Activated gamma-delta T cell treated with anti-CD3 and anti-CD28 coated beads, Interleukin-2, amount 50 U/mL, for 16 hours (primary cell): ENCODE data around the gene LHX4.

Experiments
- DNase-seq: peaks from one replicate; pipeline ENCODE4 v3.0.0-alpha.2; 2020; ENCODE audit warnings: low read depth

The LHX4 gene

DNA sequence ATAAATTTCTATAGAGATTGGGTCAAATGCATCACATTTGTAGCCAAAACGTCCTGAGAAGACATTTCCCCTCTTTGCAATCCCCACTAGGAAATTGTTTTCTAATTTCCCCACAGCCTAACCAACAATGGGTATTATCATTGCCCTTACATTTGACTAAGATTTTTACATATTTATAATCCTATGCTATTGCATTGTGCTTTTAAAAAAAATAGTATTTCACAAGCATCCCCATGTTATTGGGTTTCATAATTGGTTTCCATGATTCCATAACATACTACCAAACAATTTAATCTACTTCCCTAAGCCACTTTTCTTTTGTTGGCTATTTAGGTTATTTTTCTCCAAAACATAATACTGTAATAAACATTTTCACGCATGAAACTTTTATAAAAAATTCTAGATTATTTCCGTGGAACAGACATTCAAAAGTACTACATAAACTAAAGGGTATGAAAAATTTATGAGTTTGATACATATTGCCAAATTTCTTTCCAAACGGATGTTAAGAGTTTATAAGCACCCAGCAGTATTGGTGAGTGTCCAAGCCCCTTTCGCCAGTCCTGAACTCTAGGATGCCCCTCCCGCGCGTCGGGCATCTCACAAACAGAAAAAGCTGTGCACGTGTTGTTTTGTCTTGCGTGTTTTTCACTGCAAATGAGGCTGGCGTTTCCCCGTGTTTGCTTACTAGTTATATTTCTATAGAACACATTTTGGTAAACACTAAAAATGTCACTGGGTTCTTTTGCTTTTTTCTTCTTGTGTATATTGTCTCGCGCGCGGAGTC lies 2.0 kb upstream of the LHX4 start:
- no peak for DNase-seq

DNA sequence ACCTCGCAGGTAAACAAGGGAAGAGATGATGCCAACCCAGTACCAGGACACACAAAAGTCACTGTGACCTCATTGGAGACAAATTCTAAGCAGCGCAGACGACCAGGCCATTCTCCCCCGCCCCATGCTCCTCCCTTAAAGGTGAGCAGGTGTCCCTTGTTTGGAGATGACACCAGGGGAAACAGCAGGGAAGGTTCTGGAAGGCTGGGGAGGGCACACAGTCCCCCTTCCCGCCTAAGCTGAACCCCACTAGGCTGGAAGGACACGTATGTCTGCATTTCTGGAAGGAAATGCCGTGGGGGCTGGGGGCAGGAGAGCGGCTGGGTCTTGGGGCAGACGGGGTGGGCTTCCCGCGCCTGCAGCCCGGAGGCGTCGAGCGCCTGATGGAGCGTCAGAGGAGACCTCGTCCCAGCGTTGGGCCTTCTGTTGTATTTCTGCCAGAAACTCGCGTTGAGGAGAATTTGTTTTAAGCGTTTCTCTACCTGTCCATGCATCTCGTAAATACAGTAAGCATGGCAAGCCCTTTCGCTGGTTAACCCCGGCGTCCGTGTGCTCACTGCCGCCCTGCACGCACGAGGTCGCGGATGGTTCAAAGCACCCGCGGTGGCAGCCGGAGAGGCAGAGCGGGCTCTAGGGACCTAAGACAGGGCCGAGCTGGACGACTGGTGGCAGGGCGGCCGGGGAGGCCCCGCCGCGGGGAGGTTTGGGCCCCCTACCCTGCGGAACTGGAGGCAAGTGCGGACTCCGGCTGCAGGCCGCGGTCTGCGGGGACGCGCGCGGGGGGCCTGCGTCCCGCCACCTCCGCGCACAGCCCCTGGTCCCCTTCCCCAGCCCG lies 1.2 kb upstream of the LHX4 start:
- DNase-seq, result no peak

DNA sequence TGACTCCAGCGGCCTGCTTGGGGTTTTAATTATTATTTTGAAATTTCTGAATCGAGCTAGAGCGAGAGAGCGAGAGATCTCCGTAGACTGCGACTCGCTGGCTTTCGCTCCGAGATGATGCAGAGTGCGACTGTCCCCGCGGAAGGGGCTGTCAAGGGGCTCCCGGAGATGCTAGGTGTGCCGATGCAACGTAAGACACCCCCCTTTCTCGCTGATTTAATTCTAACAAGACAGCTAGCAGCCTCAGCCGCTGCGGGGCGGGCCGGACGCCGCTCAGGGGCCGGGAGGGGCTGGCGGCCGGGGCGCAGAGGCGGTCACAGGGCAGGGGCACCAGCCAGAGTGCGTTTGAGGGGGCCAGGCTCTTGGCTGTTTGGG lies 339 bp downstream of the LHX4 start:
- no peak for DNase-seq

DNA sequence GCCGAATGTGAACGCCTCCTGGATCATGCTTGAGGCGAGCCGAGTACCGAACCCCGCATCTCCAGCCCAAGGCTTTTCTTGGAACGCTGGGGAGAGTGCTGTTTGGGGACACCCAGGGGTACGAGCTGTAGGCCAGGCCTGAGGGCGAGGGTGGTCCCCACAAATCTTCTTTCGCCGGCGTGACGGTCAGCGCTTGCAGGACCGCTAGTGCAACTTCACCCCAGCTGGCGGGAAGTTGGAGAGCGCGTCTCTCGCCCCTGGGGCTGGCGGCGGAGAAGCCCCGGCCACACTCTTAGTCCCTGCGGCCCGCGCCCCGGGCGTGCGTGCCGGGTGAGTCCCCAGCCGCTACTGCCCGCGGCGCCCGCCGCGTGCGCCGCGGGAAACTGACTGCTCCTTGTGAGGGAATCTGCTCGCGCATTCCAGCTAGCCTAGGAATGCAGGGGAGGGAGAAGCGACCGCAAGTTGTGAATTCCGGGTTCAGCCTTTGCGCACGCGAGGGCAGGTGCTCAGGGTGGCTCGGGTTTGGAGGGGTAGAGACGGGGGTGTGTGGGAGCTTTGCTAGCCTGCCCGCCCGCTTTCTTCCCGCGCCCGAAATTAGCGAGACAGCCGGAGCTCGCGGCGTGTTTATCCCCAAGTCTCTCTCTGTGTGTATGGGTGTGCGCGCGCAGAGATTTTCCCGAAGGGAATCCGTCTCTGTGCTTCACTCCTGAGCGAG lies 884 bp downstream of the LHX4 start:
- DNase-seq, result no peak

DNA sequence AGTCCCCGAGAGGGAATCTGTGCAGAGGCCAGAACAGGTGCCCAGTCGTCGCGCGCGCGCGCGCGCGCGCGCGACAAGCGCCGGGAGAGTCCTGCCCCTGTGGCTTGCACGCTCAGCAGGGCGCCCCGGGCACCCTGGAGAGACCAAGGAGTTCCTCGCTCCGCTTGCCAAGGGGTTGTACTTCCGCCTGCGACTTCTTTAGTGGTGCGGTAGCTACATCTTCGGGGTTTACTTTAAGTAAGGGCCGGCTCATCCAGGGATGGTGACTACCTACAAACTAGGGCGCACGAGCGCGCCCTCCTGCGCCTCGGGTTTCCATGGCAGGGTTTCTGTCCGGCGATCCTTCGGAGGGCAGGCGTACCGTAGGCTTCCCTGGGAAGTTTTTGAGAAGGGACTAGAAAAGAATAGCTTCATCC lies 1.4 kb downstream of the LHX4 start:
- DNase-seq, result no peak

DNA sequence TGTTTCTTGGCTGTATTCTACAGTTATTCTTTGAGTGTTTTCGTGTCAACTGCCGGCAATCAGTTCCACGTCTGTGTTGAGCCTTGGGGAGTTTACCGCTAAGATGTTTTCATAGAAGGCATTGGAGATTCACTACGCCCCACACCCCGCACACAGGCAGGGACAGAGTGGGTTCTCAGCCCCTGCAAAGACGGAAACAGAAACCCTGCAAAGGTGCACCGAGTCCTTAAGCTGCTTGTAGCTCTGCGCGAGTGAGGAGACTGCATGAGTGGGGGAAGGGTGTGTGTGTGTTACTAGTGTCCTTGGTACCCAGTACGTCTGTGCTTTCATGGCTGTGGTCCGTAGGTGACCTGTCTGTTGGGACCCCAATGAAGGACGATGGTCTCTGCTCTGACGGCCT lies 1.9 kb downstream of the LHX4 start:
- DNase-seq, result no peak

DNA sequence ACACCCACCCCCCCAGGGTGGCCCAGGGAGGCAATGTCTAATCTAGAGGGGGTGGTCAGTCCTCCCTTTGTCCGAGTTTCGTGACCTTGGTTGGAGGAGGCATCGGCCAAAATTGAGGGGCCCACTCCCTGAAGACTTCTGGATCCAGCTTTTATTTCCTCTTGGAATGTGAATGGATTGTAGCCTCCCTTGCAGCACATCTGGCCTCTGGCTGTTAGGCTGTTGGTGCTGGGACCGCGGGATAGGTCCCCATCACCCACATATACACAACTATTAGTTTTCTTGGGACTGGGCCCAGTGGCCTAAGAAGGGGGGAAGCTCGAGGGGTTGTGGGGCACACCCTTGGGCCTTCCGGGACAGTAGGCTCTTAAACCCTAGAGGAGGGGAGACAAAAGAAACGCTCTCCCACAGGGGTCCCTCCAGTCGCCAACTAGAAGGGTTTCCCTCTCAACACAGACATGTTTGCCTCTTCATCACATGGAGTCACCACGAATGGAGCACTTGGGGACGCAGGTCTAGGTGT lies 2.5 kb downstream of the LHX4 start:
- no peak for DNase-seq

DNA sequence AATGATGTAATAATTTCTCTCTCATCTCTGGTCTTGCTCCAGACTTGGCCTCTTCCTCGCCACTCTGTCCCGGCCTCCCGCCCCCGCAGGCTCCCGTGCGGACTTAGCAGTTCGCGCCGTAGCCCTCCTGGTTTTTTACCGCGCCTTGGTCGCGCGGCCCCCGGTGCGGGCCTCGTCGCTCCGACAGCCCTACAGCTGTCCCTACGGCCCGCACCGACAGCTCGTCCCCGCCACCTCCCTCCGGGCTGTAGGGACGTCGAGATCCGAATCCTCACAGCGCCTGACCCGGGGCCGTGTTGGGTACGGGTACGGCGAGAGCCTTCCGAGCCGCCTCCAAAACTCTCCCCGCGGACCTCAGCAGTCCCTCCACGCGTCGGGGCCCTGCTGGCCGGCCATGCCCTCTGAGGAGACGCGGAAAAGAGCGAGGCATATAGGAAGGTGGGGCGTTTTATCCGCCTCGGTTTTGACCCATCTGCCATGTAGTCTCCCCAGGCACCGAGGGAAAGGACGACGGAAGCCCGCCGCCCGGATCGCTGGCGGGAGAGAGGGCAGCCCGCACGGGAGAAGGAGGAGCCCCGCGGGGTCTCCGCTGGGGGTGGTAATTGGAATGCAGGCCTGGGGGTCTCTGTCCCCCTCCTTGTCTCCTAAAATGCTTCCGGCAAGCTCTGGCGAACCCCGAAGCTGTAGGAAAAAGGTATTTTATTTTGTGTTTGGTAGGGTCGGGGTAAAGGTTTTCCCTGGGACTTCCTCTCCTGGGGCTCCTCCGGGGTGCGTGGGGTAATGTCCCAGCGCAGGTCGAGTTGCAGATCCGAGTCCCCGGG lies 3.3 kb downstream of the LHX4 start:
- no peak for DNase-seq

DNA sequence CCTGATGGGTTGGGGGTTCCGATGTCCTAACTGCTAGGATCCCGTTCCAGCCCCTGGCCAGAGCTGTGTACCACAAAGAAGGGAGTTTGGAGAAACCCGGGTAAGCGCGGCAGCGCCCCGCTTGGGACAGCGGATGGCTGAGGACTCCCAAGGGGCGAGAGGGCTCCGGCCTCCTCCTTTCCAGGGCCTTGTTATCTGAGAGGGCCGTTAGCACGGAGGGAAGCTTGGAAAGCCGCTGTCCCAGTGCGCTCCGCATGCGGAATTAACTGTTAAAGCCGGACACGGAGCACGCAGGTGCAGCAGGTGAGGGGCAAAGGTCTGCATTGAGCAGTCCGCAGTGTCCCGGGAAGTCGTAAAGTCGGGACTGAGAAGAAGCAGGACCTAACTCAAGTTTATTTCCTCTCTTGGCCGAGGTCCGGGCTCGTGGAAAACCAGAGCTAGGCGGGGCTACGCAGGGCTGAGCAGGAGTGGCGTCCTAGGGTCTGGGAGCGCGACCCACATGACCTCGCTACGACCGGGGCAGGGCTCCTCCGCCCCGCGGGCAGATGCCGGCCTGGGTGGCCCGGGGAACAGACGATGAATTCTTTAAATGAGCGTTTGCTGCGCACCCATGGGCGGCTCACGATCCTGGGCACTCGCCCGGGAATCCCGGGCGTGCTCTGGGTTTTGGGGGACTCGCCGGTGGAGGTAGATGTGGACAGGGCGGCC lies 4.5 kb downstream of the LHX4 start:
- DNase-seq, result no peak

DNA sequence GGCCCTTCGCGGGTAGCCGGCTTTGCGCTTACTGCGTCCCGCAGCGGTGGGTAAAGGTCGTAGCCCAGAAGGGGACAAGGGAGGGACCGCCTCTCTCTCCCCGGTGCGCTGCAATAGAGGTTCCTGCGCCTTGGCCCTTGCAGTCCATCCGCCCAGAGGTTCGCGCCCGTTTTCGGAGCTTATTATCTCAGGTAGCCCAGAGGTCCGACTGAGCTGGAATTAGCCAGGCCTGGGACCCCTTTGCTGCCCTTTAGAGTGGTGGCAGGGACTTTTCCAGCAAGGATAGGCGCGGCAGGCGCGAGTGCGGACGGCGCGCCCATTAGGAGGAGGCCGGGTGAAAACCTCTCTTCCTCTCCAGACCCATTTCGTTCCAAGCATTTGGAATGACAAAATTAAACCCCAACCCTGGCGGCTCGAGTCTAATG lies 5.0 kb downstream of the LHX4 start:
- DNase-seq, result no peak

DNA sequence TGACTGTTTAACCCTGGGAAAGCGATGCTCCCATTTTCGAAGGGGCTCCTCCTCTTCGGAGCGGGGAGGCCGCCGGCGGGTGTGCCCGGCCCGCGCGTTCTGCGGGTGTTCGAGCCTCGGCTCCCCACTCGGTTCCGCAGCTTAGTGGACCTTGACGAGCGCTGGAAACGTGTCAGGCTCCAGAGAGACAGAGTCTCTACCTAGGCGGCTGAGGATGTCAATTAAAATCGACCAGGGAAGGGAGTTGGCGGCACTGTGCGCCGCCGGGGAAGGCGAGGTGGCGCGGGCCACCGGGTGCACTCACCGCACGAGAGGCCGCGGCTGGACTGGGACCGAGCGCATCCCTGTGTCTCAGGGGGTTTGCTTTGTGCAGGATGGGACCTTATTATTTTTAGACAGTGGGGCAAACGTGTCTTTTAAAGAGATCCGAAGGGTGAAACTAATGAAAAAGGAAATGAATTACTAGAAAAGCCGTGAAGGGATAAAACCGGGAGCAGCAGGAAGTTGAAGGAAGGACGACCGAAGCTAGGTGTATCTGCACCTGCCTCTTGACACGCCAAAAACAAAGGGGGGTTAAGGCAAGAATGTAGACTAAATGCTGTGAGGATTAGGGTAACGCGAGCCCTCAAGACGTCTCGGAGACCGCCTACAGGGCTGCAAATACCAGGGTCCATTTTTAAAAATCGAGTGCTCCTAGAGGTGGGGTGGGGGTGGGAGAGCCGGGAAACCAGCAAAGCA lies 5.6 kb downstream of the LHX4 start:
- DNase-seq, result no peak

DNA sequence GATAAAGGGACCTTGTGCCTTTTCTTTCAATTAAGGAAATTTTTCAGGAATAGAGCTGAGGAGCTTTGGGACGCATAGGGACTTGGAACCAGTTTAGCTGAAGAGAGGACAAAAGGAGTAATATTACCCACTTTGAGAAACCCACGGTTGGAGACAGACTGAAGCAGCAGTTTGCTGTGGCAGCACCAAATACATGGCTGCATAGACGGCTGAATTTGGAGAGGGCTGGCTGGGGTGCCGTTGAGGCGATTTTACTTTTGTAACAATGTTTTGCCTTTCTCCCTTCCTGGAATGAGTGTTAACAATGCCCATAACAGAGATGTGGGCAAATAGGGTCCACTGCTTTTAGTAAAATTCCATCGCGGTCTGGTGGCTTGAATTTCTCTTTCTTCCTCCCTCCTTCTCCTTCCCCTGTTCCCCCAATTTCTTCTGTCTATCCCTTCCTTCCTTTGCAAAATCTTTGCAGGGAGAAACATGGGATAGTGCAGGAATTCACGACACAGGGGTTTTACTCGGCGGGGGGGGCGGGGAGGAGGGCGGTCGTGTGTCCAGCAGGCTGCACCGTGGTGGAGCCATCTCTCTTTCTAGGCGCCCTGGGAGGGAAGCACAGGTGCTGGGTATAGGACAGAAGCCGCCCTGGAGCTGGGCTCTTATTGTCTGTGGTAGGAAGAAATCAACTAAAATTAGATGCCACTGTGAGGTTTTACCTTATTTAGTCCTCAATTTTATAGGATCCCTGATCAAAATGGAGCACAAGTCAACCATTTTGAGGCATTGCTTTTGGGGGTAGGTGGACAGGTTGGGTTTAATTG lies 6.8 kb downstream of the LHX4 start:
- DNase-seq, result no peak

DNA sequence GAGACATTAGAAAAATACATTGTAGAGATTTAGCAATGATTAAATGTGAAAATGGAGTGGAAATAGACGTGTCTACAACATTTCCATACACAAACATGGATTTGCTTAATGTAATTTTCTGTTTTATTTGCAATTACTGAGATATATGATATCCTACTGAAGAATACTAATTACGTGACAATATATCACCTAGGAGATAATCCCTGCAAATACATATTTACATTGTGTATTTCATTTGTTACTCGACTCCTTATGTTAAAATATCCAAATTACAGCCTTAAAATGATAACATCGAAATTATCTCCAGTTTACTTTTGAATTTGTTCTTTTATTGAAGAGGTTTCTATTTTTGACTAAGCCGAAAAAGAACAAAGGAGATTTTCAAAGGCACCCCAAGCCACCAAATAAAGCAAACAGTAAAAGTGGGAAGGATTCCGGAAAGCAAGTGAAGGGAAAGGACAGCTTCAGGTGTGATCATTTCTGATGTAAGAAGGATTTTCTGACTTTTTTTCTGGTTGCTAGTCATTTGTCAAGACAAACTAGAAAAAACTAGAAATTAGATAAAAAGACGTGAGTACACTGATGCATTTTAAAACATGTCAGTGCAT lies 7.9 kb downstream of the LHX4 start:
- DNase-seq, result no peak

DNA sequence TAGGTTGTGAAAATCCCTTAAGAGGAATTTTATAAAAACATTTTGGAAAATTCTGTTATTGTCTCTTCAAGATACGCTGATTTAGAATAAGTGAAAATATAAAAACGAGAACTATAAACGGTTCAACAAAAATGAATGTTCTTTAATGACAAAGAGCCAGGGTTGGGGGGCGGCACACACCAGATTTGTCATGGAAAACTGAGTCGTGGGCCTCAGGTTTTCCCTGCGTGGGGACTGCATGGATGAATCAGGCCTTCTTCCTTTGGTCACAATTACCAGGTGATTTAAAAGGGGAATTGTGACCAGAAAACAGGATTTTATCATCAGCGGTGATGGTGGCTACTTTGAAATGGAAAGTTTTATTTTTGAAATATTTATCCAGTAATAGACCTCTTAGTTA lies 8.6 kb downstream of the LHX4 start:
- DNase-seq, result no peak

DNA sequence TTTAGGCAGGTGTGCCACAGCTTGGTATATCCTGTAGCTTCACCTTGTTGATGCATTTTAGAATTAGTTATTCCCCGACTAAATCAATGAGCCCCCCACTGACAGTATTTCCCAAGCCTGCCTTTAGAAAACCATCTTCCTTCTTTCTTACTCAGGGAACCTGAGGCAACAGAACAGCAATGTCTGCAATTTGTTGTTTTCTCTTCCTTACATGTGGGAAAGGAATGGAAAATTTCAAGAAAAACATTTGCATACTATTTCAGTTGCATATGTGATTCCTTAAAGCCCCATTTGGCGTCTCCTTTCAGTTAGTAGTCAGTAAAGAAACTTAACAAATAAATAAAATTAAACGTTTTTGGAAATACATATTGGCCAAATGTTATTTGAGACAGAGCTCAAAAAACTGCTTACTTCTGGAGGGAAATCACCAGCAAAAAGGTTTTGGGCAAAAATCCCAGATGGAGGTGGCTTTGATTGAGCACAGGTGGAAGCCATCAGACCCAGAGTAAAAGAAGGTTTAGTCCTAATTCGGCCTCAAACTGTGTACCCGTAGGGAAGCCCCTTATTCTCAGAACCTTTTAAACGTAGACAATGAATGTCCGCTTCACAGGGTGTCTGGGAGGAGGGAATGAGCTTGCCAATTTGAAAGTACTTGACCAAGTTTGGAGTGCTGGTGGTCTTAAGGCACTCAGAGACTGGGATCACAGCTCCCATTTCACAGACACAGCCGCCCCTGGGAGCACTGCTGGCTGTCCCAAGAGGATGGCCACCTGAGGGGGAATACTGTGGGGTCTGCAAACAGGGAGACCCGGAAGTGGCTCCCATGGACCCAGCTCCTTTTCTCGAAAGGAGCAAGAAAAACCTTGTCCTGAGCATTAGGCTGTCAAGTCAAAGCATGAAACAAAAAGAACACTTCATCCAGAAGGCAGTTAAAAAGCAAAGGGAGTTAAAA lies 9.4 kb downstream of the LHX4 start:
- no peak for DNase-seq

DNA sequence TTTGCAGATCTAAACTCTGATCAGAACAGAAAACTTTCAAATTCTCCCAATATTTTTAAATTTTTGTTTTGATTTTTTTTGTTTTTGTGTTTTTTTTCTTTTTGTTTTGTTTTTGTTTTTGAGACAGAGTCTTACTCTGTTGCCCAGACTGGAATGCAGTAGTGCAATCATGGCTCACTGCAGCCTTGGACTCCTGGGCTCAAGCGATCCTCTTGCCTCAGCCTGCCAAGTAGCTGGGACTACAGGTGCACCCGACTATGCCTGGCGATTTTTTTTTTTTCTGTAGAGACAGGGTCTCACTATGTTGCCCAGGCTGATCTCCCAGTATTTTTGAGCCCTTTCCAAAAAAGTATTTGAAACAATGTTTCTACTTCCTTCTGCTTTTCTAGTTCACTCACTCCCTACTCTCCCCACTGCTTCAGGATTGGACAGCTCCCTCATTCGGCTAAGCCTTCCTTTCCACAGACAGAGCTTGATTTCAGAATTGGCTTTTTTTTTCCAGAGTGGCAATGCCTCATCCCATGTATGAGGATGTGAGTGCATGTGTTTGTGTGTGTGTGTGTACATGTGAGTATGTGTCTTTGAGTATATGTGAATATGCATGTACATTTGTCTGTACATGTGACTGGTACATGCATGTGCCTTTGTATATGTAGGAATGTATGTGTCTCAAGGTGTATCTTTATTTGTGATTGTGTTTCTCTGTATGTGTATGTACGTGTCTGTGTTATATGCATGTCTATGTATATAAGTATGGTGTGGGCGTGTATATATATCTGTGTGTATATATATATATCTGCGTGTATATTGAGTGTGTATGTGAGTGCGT lies 11.9 kb downstream of the LHX4 start:
- DNase-seq, result no peak
